Astrocyte (in vitro differentiated cells and primary cell): ENCODE measurements around the gene SOX2. TPM values are rescaled to one million over a fixed set of nuclear protein-coding genes. Genes with fewer than 3 reads are reported as not detected.

ENCODE experiments used
- DNase-seq: peaks from one replicate; pipeline ENCODE4 v3.0.0-alpha.2; 2010; ENCODE audit warnings: low read depth
- FAIRE-seq: peaks from 2 replicates; lab custom pipeline; 2011; peaks lifted over from hg19 to GRCh38; lab: Jason Lieb, UNC
- H2AFZ ChIP-seq: 2 replicates; pipeline ENCODE4 v1.6.0; 2012; ENCODE audit warnings: low read depth, low read length, inconsistent platforms
- H3K27ac ChIP-seq: 2 replicates; pipeline ENCODE4 v1.5.1; 2011; ENCODE audit warnings: low read depth, low read length, inconsistent platforms
- H3K27me3 ChIP-seq: 2 replicates; pipeline ENCODE4 v1.6.0; 2011; ENCODE audit warnings: low read length, inconsistent platforms; ENCODE audit not compliant: insufficient read depth
- H3K36me3 ChIP-seq: 2 replicates; pipeline ENCODE4 v1.5.1; 2011; ENCODE audit warnings: low read length, inconsistent platforms; ENCODE audit not compliant: insufficient read depth
- H3K4me1 ChIP-seq: 2 replicates; pipeline ENCODE4 v1.5.1; 2011; ENCODE audit warnings: low read length, inconsistent platforms; ENCODE audit not compliant: insufficient read depth
- H3K4me2 ChIP-seq: 2 replicates; pipeline ENCODE4 v1.6.0; 2012; ENCODE audit warnings: low read length, inconsistent platforms
- H3K4me3 ChIP-seq: 2 replicates; pipeline ENCODE4 v1.5.1; 2011; ENCODE audit warnings: low read depth, mild to moderate bottlenecking, low read length, inconsistent platforms; ENCODE audit not compliant: insufficient read depth
- H3K79me2 ChIP-seq: 2 replicates; pipeline ENCODE4 v1.6.0; 2012; ENCODE audit warnings: mild to moderate bottlenecking, low read length, inconsistent platforms; ENCODE audit not compliant: insufficient read depth
- H3K9ac ChIP-seq: 2 replicates; pipeline ENCODE4 v1.6.0; 2012; ENCODE audit warnings: mild to moderate bottlenecking, low read length, inconsistent platforms
- H3K9me3 ChIP-seq: 2 replicates; pipeline ENCODE4 v1.5.1; 2012; ENCODE audit warnings: low read depth, mild to moderate bottlenecking, low read length, inconsistent platforms; ENCODE audit not compliant: insufficient read depth
- H4K20me1 ChIP-seq: 2 replicates; pipeline ENCODE4 v1.6.0; 2012; ENCODE audit warnings: low read length, inconsistent platforms; ENCODE audit not compliant: insufficient read depth
- H3K27ac Mint-ChIP-seq: one replicate; pipeline ENCODE4 v1.8.0; 2021; ENCODE audit warnings: mild to moderate bottlenecking, mixed read lengths; ENCODE audit not compliant: unreplicated experiment
- H3K27me3 Mint-ChIP-seq: one replicate; pipeline ENCODE4 v1.8.0; 2021; ENCODE audit warnings: low read depth, mixed read lengths; ENCODE audit not compliant: unreplicated experiment
- H3K36me3 Mint-ChIP-seq: one replicate; pipeline ENCODE4 v1.8.0; 2021; ENCODE audit warnings: low read depth, mixed read lengths; ENCODE audit not compliant: unreplicated experiment
- H3K4me1 Mint-ChIP-seq: one replicate; pipeline ENCODE4 v1.8.0; 2021; ENCODE audit warnings: low read depth, mixed read lengths; ENCODE audit not compliant: unreplicated experiment
- H3K4me3 Mint-ChIP-seq: one replicate; pipeline ENCODE4 v1.8.0; 2021; ENCODE audit warnings: mild to moderate bottlenecking, moderate library complexity, mixed read lengths; ENCODE audit not compliant: unreplicated experiment
- H3K9me3 Mint-ChIP-seq: one replicate; pipeline ENCODE4 v1.8.0; 2021; ENCODE audit warnings: mild to moderate bottlenecking, mixed read lengths; ENCODE audit not compliant: unreplicated experiment
- CTCF ChIP-seq: IDR thresholded peaks from 2 replicates; pipeline ENCODE4 v1.5.1; 2011; ENCODE audit warnings: low read depth, mild to moderate bottlenecking, inconsistent platforms, low read length, moderate library complexity; ENCODE audit not compliant: insufficient read depth
- EZH2 ChIP-seq: IDR thresholded peaks from 2 replicates; pipeline ENCODE4 v1.6.1; 2012; ENCODE audit warnings: mild to moderate bottlenecking, low read length, inconsistent platforms; ENCODE audit not compliant: insufficient read depth
- total RNA-seq: library from RNA; stranded (reverse); gene quantifications from 2 replicates; pipeline ENCODE4 v1.2.1, GENCODE V29; 2021

SOX2 gene
- total RNA-seq, 1 donor from 2014 or later = 6.5 TPM

GRCh38 chr3:181696626-181697230 is 15.0 kb upstream of the SOX2 start:
- H3K36me3 Mint-ChIP-seq = no peaks in the 10 kb centered on the region
- peaks cover 29% of the 10 kb centered on the region for H3K27me3 Mint-ChIP-seq
- H3K27ac ChIP-seq = no peak overlapping the region
- peak overlapping the region; percentile 86 for H2AFZ ChIP-seq
- H3K4me2 ChIP-seq = peak overlapping the region; percentile 88
- H3K79me2 ChIP-seq = no peaks in the 10 kb centered on the region
- peak overlapping the region; percentile 58 for H3K4me3 ChIP-seq
- peaks cover 20% of the 10 kb centered on the region for H3K27me3 ChIP-seq
- H3K36me3 ChIP-seq = no peaks in the 10 kb centered on the region
- H3K4me1 ChIP-seq = peaks cover 6% of the 10 kb centered on the region
- no peak overlapping the region for H3K27ac Mint-ChIP-seq
- no peaks in the 10 kb centered on the region for H4K20me1 ChIP-seq
- H3K9ac ChIP-seq = peak overlapping the region; percentile 67
- peak overlapping the region; percentile 30 for H3K4me3 Mint-ChIP-seq
- FAIRE-seq (no peak), DNase-seq (no peak)
- peak; percentile 20 for TF ChIP-seq EZH2
- no peak for TF ChIP-seq CTCF
- peaks cover 6% of the 10 kb centered on the region for H3K4me1 Mint-ChIP-seq
- peaks cover 6% of the 10 kb centered on the region for H3K9me3 Mint-ChIP-seq
- no peaks in the 10 kb centered on the region for H3K9me3 ChIP-seq

- Histone ChIP-seq H4K20me1 (no peaks in the 10 kb centered on the region), H3K4me1 (peaks cover 9% of the 10 kb centered on the region), H2AFZ (no peak overlapping the region), H3K36me3 (no peaks in the 10 kb centered on the region), H3K27me3 (peaks cover 29% of the 10 kb centered on the region), H3K79me2 (no peaks in the 10 kb centered on the region), H3K9ac (no peak overlapping the region), H3K9me3 (no peaks in the 10 kb centered on the region), H3K4me2 (no peak overlapping the region), H3K4me3 (no peak overlapping the region), H3K27ac (no peak overlapping the region)
- TF ChIP-seq EZH2 (no peak), CTCF (no peak)
- H3K9me3 Mint-ChIP-seq = peaks cover 7% of the 10 kb centered on the region
- peaks cover 39% of the 10 kb centered on the region for H3K27me3 Mint-ChIP-seq
- H3K4me1 Mint-ChIP-seq = peaks cover 6% of the 10 kb centered on the region
- H3K36me3 Mint-ChIP-seq = no peaks in the 10 kb centered on the region
- DNase-seq = no peak
- H3K4me3 Mint-ChIP-seq = no peak overlapping the region
- no peak overlapping the region for H3K27ac Mint-ChIP-seq
- FAIRE-seq = no peak
Measured at GRCh38 chr3:181698263-181698954, 13.3 kb upstream of the SOX2 start.
